Measurements from ENCODE around the gene VPS54.

Gene VPS54

DNA sequence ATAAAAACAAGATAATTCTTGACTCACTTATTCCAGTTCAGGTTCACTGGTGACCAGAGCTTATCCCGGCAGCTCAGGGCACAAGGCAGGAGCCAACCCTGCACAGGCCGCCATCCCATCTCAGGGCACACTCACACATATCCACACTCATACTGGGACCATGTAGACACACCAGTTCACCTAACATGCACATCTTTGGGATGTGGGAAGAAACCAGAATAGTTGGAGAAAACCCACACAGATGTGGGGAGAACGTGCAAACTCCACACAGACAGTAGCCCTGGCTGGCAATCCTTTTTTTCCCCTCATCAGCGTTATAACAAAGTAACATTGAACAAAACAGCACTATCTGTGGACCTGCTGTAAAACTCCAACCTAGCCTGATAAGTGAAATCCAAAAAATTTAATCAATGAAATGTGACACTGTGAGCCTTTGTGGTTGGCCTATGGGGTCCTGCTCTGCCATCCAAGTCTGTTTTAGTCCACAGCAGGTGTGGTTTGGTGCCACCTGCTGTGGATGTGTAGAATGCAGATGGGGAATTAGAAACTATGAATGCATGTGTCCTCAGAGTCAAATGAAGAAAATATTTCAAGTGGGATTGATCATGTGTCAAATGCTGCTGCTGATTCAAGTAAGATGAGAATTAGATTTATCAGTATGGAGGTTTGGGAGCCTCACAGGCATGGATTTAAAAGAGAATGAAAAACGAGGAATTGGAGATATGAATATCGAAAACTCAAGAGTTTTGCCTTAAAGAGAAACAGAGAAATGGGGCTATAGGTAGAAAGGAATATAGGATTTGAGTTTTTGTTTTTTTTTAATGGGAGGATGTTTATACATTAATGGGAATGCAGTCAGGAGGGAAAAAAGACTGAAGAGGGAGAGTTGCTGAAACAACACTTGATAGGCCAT, 130.5 kb downstream of the VPS54 start:
- peak; percentile 80 for TF ChIP-seq CTCF (IDR thresholded peaks at IDR 0.05; ENCODE audit: insufficient read depth, low read length, poor library complexity, severe bottlenecking)
- no peaks in the 10 kb centered on the region for H3K27me3 ChIP-seq (replicated peaks; ENCODE audit: control insufficient read depth, insufficient read depth, low read length)
- H3K4me3 ChIP-seq (replicated peaks; ENCODE audit: low read depth, low read length), result no peak overlapping the region
- H3K36me3 ChIP-seq (ENCODE audit: control insufficient read depth, insufficient read depth, low read length), result peaks cover 12% of the 10 kb centered on the region
- peak; percentile 5 for DNase-seq (ENCODE audit: extremely low read depth, insufficient read length)

DNA sequence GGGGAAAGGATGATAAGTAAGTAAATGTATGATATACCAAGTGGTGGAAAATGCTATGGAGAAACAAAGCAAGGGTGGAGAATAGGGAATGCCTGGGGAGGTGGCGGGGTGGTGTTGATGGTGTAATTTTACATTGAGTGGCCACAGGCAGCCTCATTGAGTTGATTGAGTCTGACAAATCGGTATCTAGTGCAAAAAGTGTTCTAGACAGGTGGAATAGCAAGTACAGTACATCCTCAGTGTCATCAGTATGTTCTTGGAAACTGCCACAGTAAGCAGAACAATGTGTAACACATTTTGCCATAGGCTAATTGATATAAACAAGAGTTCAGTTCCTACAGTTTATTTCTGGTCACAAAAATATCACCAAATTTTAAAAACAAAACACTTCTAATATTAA, 131.2 kb downstream of the VPS54 start:
- Histone ChIP-seq H3K36me3 (ENCODE audit: control insufficient read depth, insufficient read depth, low read length) (peaks cover 12% of the 10 kb centered on the region), H3K4me3 (replicated peaks; ENCODE audit: low read depth, low read length) (no peak overlapping the region), H3K27me3 (replicated peaks; ENCODE audit: control insufficient read depth, insufficient read depth, low read length) (no peaks in the 10 kb centered on the region)
- DNase-seq (ENCODE audit: extremely low read depth, insufficient read length), result no peak
- TF ChIP-seq CTCF (IDR thresholded peaks at IDR 0.05; ENCODE audit: insufficient read depth, low read length, poor library complexity, severe bottlenecking), result no peak

DNA sequence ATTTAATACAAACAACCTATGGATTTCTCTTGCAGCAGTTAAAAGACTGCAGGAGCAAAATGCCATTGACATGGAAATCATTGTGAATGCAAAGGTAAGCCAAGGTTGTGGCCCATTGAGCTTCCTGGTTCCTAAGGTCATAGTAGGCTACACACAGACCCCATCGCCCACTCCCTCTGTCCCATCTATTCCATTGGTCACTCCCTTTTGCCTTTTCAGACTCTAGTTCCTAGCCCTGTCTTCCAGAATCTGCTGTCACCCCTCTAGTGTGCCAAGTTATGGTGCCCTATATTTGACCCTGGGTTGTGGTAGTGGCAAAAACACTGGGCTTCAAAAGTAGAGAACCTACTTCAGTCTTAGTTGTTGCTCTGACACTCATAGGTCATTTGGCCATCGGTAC, 132.8 kb downstream of the VPS54 start:
- H3K4me3 ChIP-seq (replicated peaks; ENCODE audit: low read depth, low read length), result no peak overlapping the region
- no peak for TF ChIP-seq CTCF (IDR thresholded peaks at IDR 0.05; ENCODE audit: insufficient read depth, low read length, poor library complexity, severe bottlenecking)
- no peak for DNase-seq (ENCODE audit: extremely low read depth, insufficient read length)
- peaks cover 9% of the 10 kb centered on the region for H3K36me3 ChIP-seq (ENCODE audit: control insufficient read depth, insufficient read depth, low read length)
- H3K27me3 ChIP-seq (replicated peaks; ENCODE audit: control insufficient read depth, insufficient read depth, low read length), result no peaks in the 10 kb centered on the region

GRCh38 chr2:63882395-63883105, 136.7 kb downstream of the VPS54 start:
- Histone ChIP-seq H3K36me3 (ENCODE audit: control insufficient read depth, insufficient read depth, low read length) (peaks cover 4% of the 10 kb centered on the region), H3K4me3 (replicated peaks; ENCODE audit: low read depth, low read length) (no peak overlapping the region), H3K27me3 (replicated peaks; ENCODE audit: control insufficient read depth, insufficient read depth, low read length) (no peaks in the 10 kb centered on the region)
- DNase-seq (ENCODE audit: extremely low read depth, insufficient read length), result no peak
- TF ChIP-seq CTCF (IDR thresholded peaks at IDR 0.05; ENCODE audit: insufficient read depth, low read length, poor library complexity, severe bottlenecking), result no peak

DNA sequence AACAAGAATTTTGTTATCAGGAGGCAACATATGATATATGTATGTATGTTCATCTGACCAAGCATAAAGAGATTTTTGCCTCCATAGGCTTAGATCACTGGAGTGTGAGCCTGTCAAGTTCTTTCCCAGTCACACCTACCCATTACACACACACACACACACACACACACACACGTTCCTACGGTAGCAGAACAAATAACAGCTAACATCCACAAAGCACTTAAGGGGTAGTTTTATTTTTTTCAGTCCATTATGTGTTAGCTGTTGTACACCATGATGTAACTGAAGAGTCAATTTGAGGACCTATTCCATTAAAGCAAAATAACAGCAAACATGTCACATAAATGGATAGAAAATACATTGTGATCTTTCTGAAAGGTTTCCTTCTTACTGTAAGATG, 138.0 kb downstream of the VPS54 start:
- DNase-seq (ENCODE audit: extremely low read depth, insufficient read length), result no peak
- TF ChIP-seq CTCF (IDR thresholded peaks at IDR 0.05; ENCODE audit: insufficient read depth, low read length, poor library complexity, severe bottlenecking), result no peak
- Histone ChIP-seq H3K4me3 (replicated peaks; ENCODE audit: low read depth, low read length) (no peak overlapping the region), H3K36me3 (ENCODE audit: control insufficient read depth, insufficient read depth, low read length) (no peaks in the 10 kb centered on the region; the same call in 1 of the 2 replicates), H3K27me3 (replicated peaks; ENCODE audit: control insufficient read depth, insufficient read depth, low read length) (no peaks in the 10 kb centered on the region)
